AG09319 (cell line): ENCODE results near the gene SETD2.

Source experiments
- DNase-seq: peaks from one replicate; pipeline ENCODE4 v3.0.0-alpha.2; 2010; ENCODE audit warnings: low read depth; ENCODE audit errors: extremely low read depth
- CTCF ChIP-seq: IDR thresholded peaks from 2 replicates; pipeline ENCODE4 v1.5.1; 2011; ENCODE audit warnings: low read depth, mild to moderate bottlenecking, inconsistent platforms, low read length, moderate library complexity

SETD2 gene

GRCh38 chr3:46989146-46989810 lies 174.6 kb downstream of the SETD2 start:
- TF ChIP-seq CTCF: no peak
- no peak for DNase-seq

- TF ChIP-seq CTCF: no peak
- DNase-seq: no peak
These were observed 175.3 kb downstream of the SETD2 start for GRCh38 chr3:46988616-46989015.

- no peak for DNase-seq
These were observed 176.0 kb downstream of the SETD2 start for GRCh38 chr3:46987743-46988401.

GRCh38 chr3:46987319-46987742 lies 176.6 kb downstream of the SETD2 start:
- no peak for DNase-seq
- no peak for TF ChIP-seq CTCF

More at GRCh38 chr3:46987743-46988401, 176.0 kb downstream of the SETD2 start:
- no peak for TF ChIP-seq CTCF

GRCh38 chr3:46986782-46987310 lies 177.1 kb downstream of the SETD2 start:
- TF ChIP-seq CTCF: no peak
- DNase-seq: no peak

GRCh38 chr3:46986055-46986730 lies 177.7 kb downstream of the SETD2 start:
- TF ChIP-seq CTCF: no peak
- DNase-seq: no peak

- no peak for DNase-seq
- TF ChIP-seq CTCF: no peak
These were observed 178.3 kb downstream of the SETD2 start for GRCh38 chr3:46985588-46985987.
